ENCODE results near the gene TAF10.

The TAF10 gene

GRCh38 chr11:6625832-6626420 lies 13.9 kb upstream of the TAF10 start:
- DNase-seq (ENCODE audit: low read depth in 1 of 2, low spot score in 1 of 2), result no peak

GRCh38 chr11:6625156-6625831 lies 13.3 kb upstream of the TAF10 start:
- DNase-seq (ENCODE audit: low read depth in 1 of 2, low spot score in 1 of 2), result no peak

- no peak for DNase-seq (ENCODE audit: low read depth in 1 of 2, low spot score in 1 of 2)
Measured at GRCh38 chr11:6623391-6624363, 11.7 kb upstream of the TAF10 start.

GRCh38 chr11:6622261-6623171 lies 10.5 kb upstream of the TAF10 start:
- DNase-seq (ENCODE audit: low read depth in 1 of 2, low spot score in 1 of 2), result no peak

GRCh38 chr11:6621711-6622211 lies 9.7 kb upstream of the TAF10 start:
- DNase-seq (ENCODE audit: low read depth in 1 of 2, low spot score in 1 of 2), result no peak

GRCh38 chr11:6620636-6621035 lies 8.6 kb upstream of the TAF10 start:
- DNase-seq (ENCODE audit: low read depth in 1 of 2, low spot score in 1 of 2), result no peak

- peak; percentile 78 to 89 for DNase-seq (ENCODE audit: low read depth in 1 of 2, low spot score in 1 of 2)
Measured at GRCh38 chr11:6619004-6619745, 7.2 kb upstream of the TAF10 start, which contains the start of gene TPP1. Gene TPP1, minus strand, starts transcription at chr11:6619422. Its CDS starts 22 bp downstream, at chr11:6619400.

- peak in 1 of 2 donors; percentile 64 for DNase-seq (ENCODE audit: low read depth in 1 of 2, low spot score in 1 of 2)
Measured at GRCh38 chr11:6618117-6619003, 6.3 kb upstream of the TAF10 start.

- DNase-seq (ENCODE audit: low read depth in 1 of 2, low spot score in 1 of 2), result no peak
Measured at GRCh38 chr11:6617315-6617781, 5.3 kb upstream of the TAF10 start.

GRCh38 chr11:6616596-6617250 lies 4.7 kb upstream of the TAF10 start:
- DNase-seq (ENCODE audit: low read depth in 1 of 2, low spot score in 1 of 2), result no peak

- DNase-seq (ENCODE audit: low read depth in 1 of 2, low spot score in 1 of 2), result no peak
Measured at GRCh38 chr11:6615882-6616585, 4.0 kb upstream of the TAF10 start.

- DNase-seq (ENCODE audit: low read depth in 1 of 2, low spot score in 1 of 2), result no peak
Measured at GRCh38 chr11:6615046-6615445, 3.0 kb upstream of the TAF10 start.

GRCh38 chr11:6614446-6614845 lies 2.4 kb upstream of the TAF10 start:
- no peak for DNase-seq (ENCODE audit: low read depth in 1 of 2, low spot score in 1 of 2)

- DNase-seq (ENCODE audit: low read depth in 1 of 2, low spot score in 1 of 2), result no peak
Measured at GRCh38 chr11:6613496-6613895, 1.5 kb upstream of the TAF10 start.

- DNase-seq (ENCODE audit: low read depth in 1 of 2, low spot score in 1 of 2), result no peak
Measured at GRCh38 chr11:6611963-6612212, 128 bp downstream of the TAF10 start.

- no peak for DNase-seq (ENCODE audit: low read depth in 1 of 2, low spot score in 1 of 2)
Measured at GRCh38 chr11:6611092-6611962, 689 bp downstream of the TAF10 start.

GRCh38 chr11:6610591-6610990 lies 1.4 kb downstream of the TAF10 start:
- DNase-seq (ENCODE audit: low read depth in 1 of 2, low spot score in 1 of 2), result no peak

All from activated CD4-positive, alpha-beta T cell treated with anti-CD3 and anti-CD28 coated beads, Interleukin-2, amount 50 U/mL, for 24 hours (primary cell).